DOHH2 (cell line): Measurements from ENCODE around the gene SOX5.

ENCODE experiments used
- H3F3A ChIP-seq: fragments of 200-600 bp; sonication (generic), shearing (Covaris generic); 2 replicates; pipeline ENCODE4 v1.6.0; 2016; ENCODE audit warnings: antibody characterized with exemption, mild to moderate bottlenecking; ENCODE audit not compliant: control insufficient read depth, insufficient read depth
- H3K27ac ChIP-seq: fragments of 200-600 bp; sonication (generic); 2 replicates; pipeline ENCODE4 v1.5.1; 2014; ENCODE audit warnings: low read depth, mild to moderate bottlenecking, low read length, moderate library complexity
- H3K27me3 ChIP-seq: fragments of 200-600 bp; sonication (generic); 2 replicates; pipeline ENCODE4 v1.6.1; 2014; ENCODE audit warnings: mild to moderate bottlenecking, low read length, mixed read lengths; ENCODE audit not compliant: control insufficient read depth
- H3K36me3 ChIP-seq: fragments of 200-600 bp; sonication (generic); 2 replicates; pipeline ENCODE4 v1.6.1; 2014; ENCODE audit warnings: mild to moderate bottlenecking, low read length, moderate library complexity, mixed read lengths; ENCODE audit not compliant: control insufficient read depth
- H3K4me1 ChIP-seq: fragments of 200-600 bp; sonication (generic); 2 replicates; pipeline ENCODE4 v1.6.1; 2014; ENCODE audit warnings: mild to moderate bottlenecking, low read length, mixed read lengths; ENCODE audit not compliant: control insufficient read depth
- H3K4me2 ChIP-seq: fragments of 200-600 bp; sonication (generic); 2 replicates; pipeline ENCODE4 v1.6.0; 2014; ENCODE audit warnings: mild to moderate bottlenecking, low read length, moderate library complexity
- H3K4me3 ChIP-seq: fragments of 200-600 bp; sonication (generic); 2 replicates; pipeline ENCODE4 v1.5.1; 2014; ENCODE audit warnings: mild to moderate bottlenecking, low read length, mixed read lengths
- H3K79me2 ChIP-seq: fragments of 200-600 bp; sonication (generic); 2 replicates; pipeline ENCODE4 v1.6.1; 2014; ENCODE audit warnings: mild to moderate bottlenecking, low read length, mixed read lengths; ENCODE audit not compliant: control insufficient read depth
- H3K9me2 ChIP-seq: fragments of 200-600 bp; sonication (generic); replicated peaks from 2 replicates; pipeline ENCODE4 v1.6.1; 2014; ENCODE audit warnings: mild to moderate bottlenecking, low read length, mixed read lengths; ENCODE audit not compliant: control insufficient read depth
- H3K9me3 ChIP-seq: fragments of 200-600 bp; sonication (generic); 2 replicates; pipeline ENCODE4 v1.6.1; 2014; ENCODE audit warnings: antibody characterized with exemption, low read length, mixed read lengths; ENCODE audit not compliant: control insufficient read depth, insufficient read depth
- H4K20me1 ChIP-seq: fragments of 200-600 bp; sonication (generic); 2 replicates; pipeline ENCODE4 v1.6.0; 2014; ENCODE audit warnings: low read depth, mild to moderate bottlenecking, antibody characterized with exemption, low read length, moderate library complexity; ENCODE audit not compliant: control insufficient read depth, insufficient read depth
- CTCF ChIP-seq: fragments of 200-600 bp; sonication (generic); IDR thresholded peaks from one replicate; pipeline ENCODE4 v1.5.1; 2014; ENCODE audit warnings: antibody characterized with exemption, mild to moderate bottlenecking, low read depth, low read length; ENCODE audit not compliant: poor library complexity, severe bottlenecking
- EZH2phosphoT487 ChIP-seq: fragments of 200-600 bp; sonication (generic); IDR thresholded peaks from 2 replicates; pipeline ENCODE4 v1.6.1; 2017; ENCODE audit warnings: borderline replicate concordance, mild to moderate bottlenecking, antibody characterized with exemption, low read length, moderate library complexity, mixed read lengths

Gene SOX5

GRCh38 chr12:23950775-23951451 is 1.4 kb upstream of the SOX5 start:
- H3K27me3 ChIP-seq, result no peaks in the 10 kb centered on the region
- no peak overlapping the region for H3K27ac ChIP-seq
- H3K79me2 ChIP-seq, result no peaks in the 10 kb centered on the region
- no peak overlapping the region for H3K4me3 ChIP-seq
- H3F3A ChIP-seq, result no peaks in the 10 kb centered on the region
- no peaks in the 10 kb centered on the region for H3K9me2 ChIP-seq
- H3K9me3 ChIP-seq, result no peaks in the 10 kb centered on the region
- no peaks in the 10 kb centered on the region for H3K36me3 ChIP-seq
- no peak overlapping the region for H3K4me2 ChIP-seq
- H3K4me1 ChIP-seq, result no peaks in the 10 kb centered on the region
- TF ChIP-seq EZH2phosphoT487 (no peak), CTCF (no peak)
- H4K20me1 ChIP-seq, result no peaks in the 10 kb centered on the region

- no peak overlapping the region for H3K4me3 ChIP-seq
Observed at GRCh38 chr12:23950210-23950774, 822 bp upstream of the SOX5 start.

GRCh38 chr12:23948291-23948690 is 1.2 kb downstream of the SOX5 start:
- no peaks in the 10 kb centered on the region for H3K9me2 ChIP-seq
- no peaks in the 10 kb centered on the region for H3F3A ChIP-seq
- TF ChIP-seq EZH2phosphoT487 (no peak), CTCF (no peak)
- no peaks in the 10 kb centered on the region for H3K79me2 ChIP-seq
- no peaks in the 10 kb centered on the region for H3K27me3 ChIP-seq
- no peaks in the 10 kb centered on the region for H3K9me3 ChIP-seq
- no peak overlapping the region for H3K4me3 ChIP-seq
- H4K20me1 ChIP-seq, result no peaks in the 10 kb centered on the region
- H3K4me2 ChIP-seq, result no peak overlapping the region
- no peaks in the 10 kb centered on the region for H3K4me1 ChIP-seq
- H3K27ac ChIP-seq, result no peak overlapping the region
- no peaks in the 10 kb centered on the region for H3K36me3 ChIP-seq

More at GRCh38 chr12:23950210-23950774, 822 bp upstream of the SOX5 start:
- Histone ChIP-seq H3K4me1 (no peaks in the 10 kb centered on the region), H3K4me2 (no peak overlapping the region), H3K79me2 (no peaks in the 10 kb centered on the region), H4K20me1 (no peaks in the 10 kb centered on the region), H3K27me3 (no peaks in the 10 kb centered on the region), H3K27ac (no peak overlapping the region), H3K9me3 (no peaks in the 10 kb centered on the region), H3K36me3 (no peaks in the 10 kb centered on the region), H3K9me2 (no peaks in the 10 kb centered on the region), H3F3A (no peaks in the 10 kb centered on the region)
- TF ChIP-seq CTCF (no peak), EZH2phosphoT487 (no peak)
